ENCODE measurements around the gene TUBA4B. TPM values are rescaled to one million over a fixed set of nuclear protein-coding genes. Genes with fewer than 3 reads are reported as not detected.

The TUBA4B gene
- total RNA-seq, 1 donor from 2014 or later = not detected

DNA sequence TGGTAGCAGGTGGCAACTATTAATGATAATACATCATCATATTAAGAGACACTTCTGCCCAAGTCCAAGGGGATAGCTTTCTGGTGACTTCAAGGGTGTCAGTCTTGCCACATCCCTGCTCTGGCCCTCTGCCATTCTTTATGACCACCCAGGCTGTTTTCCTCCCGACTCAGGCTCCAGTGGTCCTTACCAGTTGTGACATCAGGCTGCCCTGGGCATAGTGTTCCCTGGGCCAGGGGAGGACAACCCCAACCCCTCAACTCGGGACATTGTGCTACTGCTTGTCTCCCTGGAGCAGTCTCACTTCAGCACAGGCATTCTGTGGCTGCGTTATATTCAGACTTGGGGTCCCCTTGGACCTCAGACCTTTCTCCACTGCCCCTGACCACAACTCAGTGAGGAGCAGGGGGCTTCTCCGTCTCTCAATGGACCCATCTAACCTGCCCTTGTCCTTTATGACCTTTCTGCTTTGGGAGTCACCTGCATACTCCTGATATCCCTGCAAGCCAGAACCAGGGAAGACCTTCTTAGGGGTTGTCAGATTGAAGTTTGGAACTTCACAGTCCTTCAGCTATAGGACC is 39.0 kb downstream of the TUBA4B start:
- TF ChIP-seq, protein P1, sequence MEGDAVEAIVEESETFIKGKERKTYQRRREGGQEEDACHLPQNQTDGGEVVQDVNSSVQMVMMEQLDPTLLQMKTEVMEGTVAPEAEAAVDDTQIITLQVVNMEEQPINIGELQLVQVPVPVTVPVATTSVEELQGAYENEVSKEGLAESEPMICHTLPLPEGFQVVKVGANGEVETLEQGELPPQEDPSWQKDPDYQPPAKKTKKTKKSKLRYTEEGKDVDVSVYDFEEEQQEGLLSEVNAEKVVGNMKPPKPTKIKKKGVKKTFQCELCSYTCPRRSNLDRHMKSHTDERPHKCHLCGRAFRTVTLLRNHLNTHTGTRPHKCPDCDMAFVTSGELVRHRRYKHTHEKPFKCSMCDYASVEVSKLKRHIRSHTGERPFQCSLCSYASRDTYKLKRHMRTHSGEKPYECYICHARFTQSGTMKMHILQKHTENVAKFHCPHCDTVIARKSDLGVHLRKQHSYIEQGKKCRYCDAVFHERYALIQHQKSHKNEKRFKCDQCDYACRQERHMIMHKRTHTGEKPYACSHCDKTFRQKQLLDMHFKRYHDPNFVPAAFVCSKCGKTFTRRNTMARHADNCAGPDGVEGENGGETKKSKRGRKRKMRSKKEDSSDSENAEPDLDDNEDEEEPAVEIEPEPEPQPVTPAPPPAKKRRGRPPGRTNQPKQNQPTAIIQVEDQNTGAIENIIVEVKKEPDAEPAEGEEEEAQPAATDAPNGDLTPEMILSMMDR (IDR thresholded peaks at IDR 0.05) = no peak
- no peaks in the 10 kb centered on the region for H3K9me3 Mint-ChIP-seq (ENCODE audit: low read depth)
- no peaks in the 10 kb centered on the region for H3K36me3 Mint-ChIP-seq (ENCODE audit: low read depth)
- H3K27ac Mint-ChIP-seq (ENCODE audit: unreplicated experiment) = no peak overlapping the region
- peaks cover 25% of the 10 kb centered on the region for H3K4me1 Mint-ChIP-seq (ENCODE audit: low read depth)
- peak; percentile 32 for DNase-seq (ENCODE audit: low spot score)
- no peak overlapping the region for H3K4me3 Mint-ChIP-seq (ENCODE audit: unreplicated experiment)
- H3K27me3 Mint-ChIP-seq (ENCODE audit: low read depth) = no peaks in the 10 kb centered on the region

DNA sequence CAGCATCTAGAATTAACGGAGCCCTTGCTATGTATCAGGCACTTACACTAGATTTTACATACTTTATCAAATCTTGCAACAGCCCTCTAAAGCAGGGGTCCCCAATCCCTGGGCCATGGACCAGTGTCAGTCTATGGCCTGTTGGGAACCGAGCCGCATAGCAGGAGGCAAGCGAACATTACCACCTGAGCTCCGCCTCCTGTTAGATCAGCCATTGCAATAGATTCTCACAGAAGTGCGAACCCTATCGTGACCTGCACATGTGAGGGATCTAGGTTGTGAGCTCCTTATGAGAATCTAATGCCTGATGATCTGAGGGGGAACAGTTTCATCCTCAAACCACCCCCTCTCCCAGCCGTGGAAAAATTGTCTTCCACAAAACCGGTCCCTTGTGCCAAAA is 39.6 kb downstream of the TUBA4B start:
- DNase-seq (ENCODE audit: low spot score) = no peak
- Mint-ChIP-seq H3K9me3 (ENCODE audit: low read depth) (no peaks in the 10 kb centered on the region), H3K36me3 (ENCODE audit: low read depth) (no peaks in the 10 kb centered on the region), H3K27me3 (ENCODE audit: low read depth) (no peaks in the 10 kb centered on the region), H3K4me1 (ENCODE audit: low read depth) (peaks cover 25% of the 10 kb centered on the region), H3K27ac (ENCODE audit: unreplicated experiment) (no peak overlapping the region), H3K4me3 (ENCODE audit: unreplicated experiment) (no peak overlapping the region)
- TF ChIP-seq, protein P1 (IDR thresholded peaks at IDR 0.05) = no peak

DNA sequence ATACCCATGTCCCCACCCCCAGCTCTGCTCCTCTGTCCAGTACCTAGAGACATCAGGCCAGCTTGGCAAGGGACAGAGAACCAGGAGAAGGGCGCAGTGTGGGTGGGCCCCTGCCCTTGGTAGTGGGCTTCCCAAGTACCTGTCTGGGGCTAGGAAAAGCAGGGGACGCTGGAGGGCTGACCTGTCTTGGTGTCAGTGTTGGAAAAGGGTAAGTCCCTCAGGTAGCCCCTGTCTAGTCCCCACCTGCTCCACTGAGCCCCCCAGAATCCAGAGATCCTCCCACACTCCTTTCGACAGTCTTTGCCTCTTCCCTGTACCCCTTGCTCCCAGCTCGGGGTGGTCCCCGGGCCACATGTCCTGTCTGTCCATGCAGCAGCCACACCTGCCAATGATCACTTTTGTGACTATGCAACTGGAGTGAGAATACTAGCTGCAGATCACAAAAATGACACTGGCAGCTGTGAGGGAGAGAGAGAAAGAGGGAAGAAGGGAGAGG is 40.7 kb downstream of the TUBA4B start:
- TF ChIP-seq, protein P1 (IDR thresholded peaks at IDR 0.05) = no peak
- H3K9me3 Mint-ChIP-seq (ENCODE audit: low read depth) = no peaks in the 10 kb centered on the region
- H3K27ac Mint-ChIP-seq (ENCODE audit: unreplicated experiment) = no peak overlapping the region
- no peaks in the 10 kb centered on the region for H3K36me3 Mint-ChIP-seq (ENCODE audit: low read depth)
- H3K4me1 Mint-ChIP-seq (ENCODE audit: low read depth) = peaks cover 24% of the 10 kb centered on the region
- no peaks in the 10 kb centered on the region for H3K27me3 Mint-ChIP-seq (ENCODE audit: low read depth)
- no peak for DNase-seq (ENCODE audit: low spot score)
- H3K4me3 Mint-ChIP-seq (ENCODE audit: unreplicated experiment) = peak overlapping the region; percentile 67

DNA sequence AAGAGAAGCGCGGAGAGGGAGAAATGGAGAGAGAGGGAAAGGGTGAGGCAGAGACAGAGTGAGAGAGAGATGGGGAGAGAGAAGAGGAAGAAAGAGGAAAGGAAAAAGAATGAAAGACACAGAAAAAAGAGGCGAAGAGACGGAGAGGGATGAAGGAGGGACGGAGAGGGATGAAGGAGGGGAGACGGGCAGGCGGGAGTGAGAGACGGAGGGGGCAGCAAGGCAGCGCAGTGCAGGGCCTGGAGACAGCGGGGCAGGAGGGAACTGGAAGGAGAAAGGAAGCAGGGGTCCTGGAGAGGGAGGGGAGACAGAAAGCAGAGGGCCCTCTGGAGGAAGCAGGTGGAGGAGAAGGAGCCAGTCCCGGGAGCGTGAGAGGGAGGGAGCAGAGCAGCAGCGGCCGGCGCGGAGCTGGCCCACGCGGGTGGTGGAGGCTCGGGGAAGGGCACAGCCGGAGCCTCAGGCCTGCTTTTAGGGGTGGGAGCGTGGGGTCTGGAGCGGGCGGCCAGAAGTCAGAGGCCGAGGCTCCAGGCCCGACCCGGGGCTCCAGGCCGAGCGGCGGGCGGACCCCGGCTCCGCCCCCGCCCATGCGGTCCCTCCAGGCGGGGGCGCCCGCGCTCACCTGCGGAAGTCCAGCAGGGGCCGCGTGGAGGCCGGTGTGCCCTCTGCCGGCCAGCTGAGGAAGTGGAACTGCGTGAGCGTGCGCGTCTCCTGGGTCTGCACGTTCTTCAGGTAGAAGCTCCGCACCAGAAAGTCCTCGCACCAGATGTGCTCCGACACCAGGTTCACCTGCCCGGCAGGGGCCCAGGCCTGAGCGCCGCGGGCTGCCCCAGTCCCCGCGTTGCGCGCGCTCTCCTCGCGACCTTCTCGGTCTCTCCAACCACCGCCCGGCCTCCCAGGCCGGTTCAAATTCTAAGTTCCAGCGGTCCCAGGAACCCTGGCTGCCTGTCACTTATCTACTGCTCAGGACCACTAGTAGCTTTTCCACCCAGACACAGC is 41.6 kb downstream of the TUBA4B start:
- Mint-ChIP-seq H3K36me3 (ENCODE audit: low read depth) (no peaks in the 10 kb centered on the region), H3K4me1 (ENCODE audit: low read depth) (peaks cover 22% of the 10 kb centered on the region), H3K4me3 (ENCODE audit: unreplicated experiment) (peak overlapping the region; percentile 67), H3K9me3 (ENCODE audit: low read depth) (no peaks in the 10 kb centered on the region), H3K27me3 (ENCODE audit: low read depth) (peaks cover 2% of the 10 kb centered on the region), H3K27ac (ENCODE audit: unreplicated experiment) (peak overlapping the region; percentile 73)
- no peak for DNase-seq (ENCODE audit: low spot score)
- TF ChIP-seq, protein P1 (IDR thresholded peaks at IDR 0.05) = peak; percentile 100

DNA sequence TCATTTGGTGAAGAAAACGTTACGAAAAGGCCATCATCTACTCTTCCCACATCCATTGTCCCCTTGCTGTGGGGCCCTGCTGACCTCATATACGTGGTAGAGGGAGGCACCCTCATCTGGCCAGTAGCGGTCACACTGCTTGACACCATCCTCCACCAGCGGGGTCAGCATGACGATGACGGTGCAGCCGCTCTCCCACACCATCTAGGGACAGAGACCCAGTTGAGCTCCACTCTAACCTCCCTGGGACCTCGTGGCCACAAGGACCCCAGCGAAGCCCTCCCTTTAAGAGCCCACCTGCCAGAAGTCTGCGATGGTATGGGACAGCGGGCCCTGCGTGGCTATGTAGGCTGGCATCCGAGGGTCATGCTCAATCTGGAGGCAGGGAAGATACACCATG is 43.1 kb downstream of the TUBA4B start:
- TF ChIP-seq, protein P1 (IDR thresholded peaks at IDR 0.05) = no peak
- Mint-ChIP-seq H3K27ac (ENCODE audit: unreplicated experiment) (no peak overlapping the region), H3K9me3 (ENCODE audit: low read depth) (no peaks in the 10 kb centered on the region), H3K4me3 (ENCODE audit: unreplicated experiment) (no peak overlapping the region), H3K27me3 (ENCODE audit: low read depth) (peaks cover 12% of the 10 kb centered on the region), H3K36me3 (ENCODE audit: low read depth) (no peaks in the 10 kb centered on the region), H3K4me1 (ENCODE audit: low read depth) (peaks cover 15% of the 10 kb centered on the region)
- no peak for DNase-seq (ENCODE audit: low spot score)

Measured in chondrocyte (in vitro differentiated cells).